Body of pancreas (tissue), 4 donors: ENCODE results near the gene THSD7A. TPM values are rescaled to one million over a fixed set of nuclear protein-coding genes. Genes with fewer than 3 reads are reported as not detected.

Experiments used
- ATAC-seq: fragments of 150-250 bp; one replicate; pipeline ENCODE4 v1.9.1; 2016
- DNase-seq, 4 donors: peaks; one replicate each; pipeline ENCODE4 v3.0.0-alpha.2; 2019
- H3K27ac ChIP-seq, 4 donors: fragments of 200-600 bp; sonication (generic); 1 replicate in 3 of 4; 2 replicates in 1 of 4; pipeline versions ENCODE4 v1.5.1 to v1.6.1; 2016 to 2019; ENCODE audit warnings: mild to moderate bottlenecking in 1 of 4, mixed read lengths in 1 of 4, moderate library complexity in 1 of 4
- H3K27me3 ChIP-seq, 2 donors: fragments of 200-600 bp; sonication (generic); one replicate each; pipeline ENCODE4 v1.6.0; 2016; ENCODE audit warnings: mild to moderate bottlenecking in 1 of 2
- H3K36me3 ChIP-seq, 2 donors: fragments of 200-600 bp; sonication (generic); replicated peaks in 1 of 2; 2 replicates each; pipeline ENCODE4 v1.5.1; 2016; ENCODE audit warnings: low read depth in 2 of 2; ENCODE audit not compliant: insufficient read depth in 1 of 2
- H3K4me1 ChIP-seq: fragments of 200-600 bp; sonication (generic); one replicate; pipeline ENCODE4 v1.6.0; 2016
- H3K4me3 ChIP-seq, 2 donors: fragments of 200-600 bp; sonication (generic); 1 replicate in 1 of 2; 2 replicates in 1 of 2; pipeline ENCODE4 v1.5.1; 2016 to 2019
- H3K9me3 ChIP-seq, 3 donors: fragments of 200-600 bp; sonication (generic); 1 replicate in 2 of 3; 2 replicates in 1 of 3; pipeline ENCODE4 v1.5.1; 2016
- CTCF ChIP-seq, 7 experiments: fragments of 450-650 bp in 4 of 7; fragments of 200-600 bp in 3 of 7; sonication (generic) in 3 of 7; IDR thresholded peaks; one replicate each; pipeline ENCODE4 v1.5.1; 2016 to 2019; ENCODE audit warnings: antibody characterized with exemption in 7 of 7
- POLR2A ChIP-seq, 3 donors: fragments of 450-650 bp; IDR thresholded peaks; one replicate each; pipeline ENCODE4 v1.6.1; 2016; ENCODE audit warnings: antibody characterized with exemption in 3 of 3, mild to moderate bottlenecking in 2 of 3
- WGBS, 2 donors: methylation state at CpG; one replicate each; pipeline ENCODE4 v1.1.5; 2017; 5-methylcytosine and 5-hydroxymethylcytosine counted together
- intact Hi-C: fragments of 100-400 bp; cut with DNase I; formaldehyde crosslinking; loops from one replicate; pipeline ENCODE4 v1.15.1; 2023
- total RNA-seq, 2 donors: library from RNA; depleted of rRNA; stranded (reverse); fragments of >200 nt; gene quantifications; one replicate each; pipeline ENCODE4 v1.1.0, GENCODE V29; 2016

Gene THSD7A
- 1 to 10 TPM in 1 of 2 donors, under 1 TPM in 1; 0.66 to 7.0 TPM for total RNA-seq

GRCh38 chr7:11831736-11832495, at the start of gene THSD7A:
THSD7A (minus strand) TSS chr7:11832198; CDS start chr7:11831946, 252 bp downstream.
- peaks cover 16% of the 10 kb centered on the region for H3K4me1 ChIP-seq
- peak within 1 kb of the TSS in 3 of 4 donors; percentile 36 to 76 (median 41) for H3K27ac ChIP-seq
- no peaks in the 10 kb centered on the region for H3K27me3 ChIP-seq
- intact Hi-C loops = no loop called here
- ATAC-seq (peak; percentile 86), DNase-seq (peak; percentile 16 to 57 (median 44))
- H3K36me3 ChIP-seq = no peaks in the 10 kb centered on the region
- TF ChIP-seq POLR2A (IDR thresholded peaks at IDR 0.05) = no peak
- TF ChIP-seq CTCF (IDR thresholded peaks at IDR 0.05) = peak in 3 of 7 experiments; percentile 8 to 42 (median 36)
- H3K9me3 ChIP-seq = no peaks in the 10 kb centered on the region
- 5 to 17% methylated on average over 16 to 60 of the region's 62 CpGs for WGBS, 2 donors
- peak within 1 kb of the TSS in 1 of 2 donors; percentile 24 for H3K4me3 ChIP-seq

- no peak overlapping the region for H3K4me3 ChIP-seq
- H3K36me3 ChIP-seq = no peaks in the 10 kb centered on the region
- ATAC-seq (no peak), DNase-seq (no peak)
- TF ChIP-seq POLR2A (IDR thresholded peaks at IDR 0.05) (no peak), CTCF (IDR thresholded peaks at IDR 0.05) (no peak)
- no peaks in the 10 kb centered on the region for H3K4me1 ChIP-seq
- no peaks in the 10 kb centered on the region for H3K9me3 ChIP-seq
- intact Hi-C loops = no loop called here
- no peaks in the 10 kb centered on the region for H3K27me3 ChIP-seq
- 55 to 62% methylated on average over 5 of the region's 5 CpGs for WGBS, 2 donors
- no peak overlapping the region for H3K27ac ChIP-seq
These were observed 49.7 kb upstream of the THSD7A start for GRCh38 chr7:11881680-11882079.

GRCh38 chr7:11875635-11876034, 43.6 kb upstream of the THSD7A start:
- Histone ChIP-seq H3K27ac (no peak overlapping the region), H3K4me1 (no peaks in the 10 kb centered on the region), H3K27me3 (no peaks in the 10 kb centered on the region), H3K4me3 (no peak overlapping the region), H3K9me3 (no peaks in the 10 kb centered on the region), H3K36me3 (no peaks in the 10 kb centered on the region)
- intact Hi-C loops = no loop called here
- TF ChIP-seq CTCF (IDR thresholded peaks at IDR 0.05) = no peak
- TF ChIP-seq POLR2A (IDR thresholded peaks at IDR 0.05) = no peak
- no peak for DNase-seq
- 28 to 31% methylated on average over 1 of the region's 1 CpG for WGBS, 2 donors
- no peak for ATAC-seq

GRCh38 chr7:11865671-11866070, 33.7 kb upstream of the THSD7A start:
- 30 to 49% methylated on average over 2 of the region's 2 CpGs for WGBS, 2 donors
- Histone ChIP-seq H3K27me3 (no peaks in the 10 kb centered on the region), H3K4me1 (no peaks in the 10 kb centered on the region), H3K27ac (no peak overlapping the region), H3K9me3 (no peaks in the 10 kb centered on the region), H3K36me3 (no peaks in the 10 kb centered on the region), H3K4me3 (no peak overlapping the region)
- DNase-seq = no peak
- TF ChIP-seq POLR2A (IDR thresholded peaks at IDR 0.05) (no peak), CTCF (IDR thresholded peaks at IDR 0.05) (no peak)
- no peak for ATAC-seq
- intact Hi-C loops = no loop called here
